ENCODE data around the gene KIAA0319L.
"Not testable (repeated sequence)": the region's sequence is repeated elsewhere in the genome, so short reads cannot be mapped to it uniquely, and the experiment has no call there.

KIAA0319L gene

DNA sequence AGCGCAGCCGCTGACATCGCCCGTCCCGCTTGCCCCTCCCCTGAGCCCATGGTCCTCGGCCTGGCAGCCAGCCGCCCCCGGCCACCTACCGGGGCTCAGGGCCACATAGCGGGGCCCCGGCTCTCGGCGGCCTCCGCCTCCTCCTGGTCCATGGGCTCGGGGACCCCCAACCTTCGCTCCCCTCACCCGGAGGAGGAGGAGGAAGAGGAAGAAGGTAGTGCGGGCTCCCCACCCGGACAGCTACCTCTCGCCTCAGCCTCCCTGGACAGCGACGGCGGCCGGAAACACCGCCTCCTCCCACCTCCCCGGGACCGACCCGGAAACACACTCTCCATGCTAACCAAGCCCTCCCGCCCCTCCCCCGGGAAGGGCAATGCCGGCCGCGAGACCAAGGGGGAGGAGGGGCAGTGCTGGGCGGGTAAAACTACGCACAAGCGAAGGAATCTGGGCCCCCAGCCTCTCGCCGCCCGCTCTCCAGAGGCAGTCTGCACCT, at the start of gene KIAA0319L:
TSS of gene KIAA0319L (minus strand) at position 286 of the 493 bp plus-strand sequence. CDS start 2,912 bp downstream, outside the sequence.
- DNase-seq (ENCODE audit: low spot score) = peak; percentile 90

DNA sequence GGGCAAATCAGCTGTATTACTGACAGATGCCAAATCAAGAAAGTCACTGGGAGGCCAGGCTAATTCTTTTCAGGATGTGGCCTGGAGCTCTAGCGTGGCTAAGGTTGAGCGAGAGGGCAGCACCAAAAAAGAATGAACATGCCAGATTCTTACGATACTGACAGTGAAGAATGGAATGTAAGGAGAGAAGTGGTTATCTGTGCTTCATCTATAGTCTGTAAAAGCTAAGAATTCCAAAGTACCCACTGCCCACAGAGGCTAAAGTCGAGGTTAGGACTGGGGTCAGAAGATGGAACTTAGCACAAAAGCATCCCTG, 48.6 kb upstream of the KIAA0319L start:
- DNase-seq (ENCODE audit: low spot score) = no peak

DNA sequence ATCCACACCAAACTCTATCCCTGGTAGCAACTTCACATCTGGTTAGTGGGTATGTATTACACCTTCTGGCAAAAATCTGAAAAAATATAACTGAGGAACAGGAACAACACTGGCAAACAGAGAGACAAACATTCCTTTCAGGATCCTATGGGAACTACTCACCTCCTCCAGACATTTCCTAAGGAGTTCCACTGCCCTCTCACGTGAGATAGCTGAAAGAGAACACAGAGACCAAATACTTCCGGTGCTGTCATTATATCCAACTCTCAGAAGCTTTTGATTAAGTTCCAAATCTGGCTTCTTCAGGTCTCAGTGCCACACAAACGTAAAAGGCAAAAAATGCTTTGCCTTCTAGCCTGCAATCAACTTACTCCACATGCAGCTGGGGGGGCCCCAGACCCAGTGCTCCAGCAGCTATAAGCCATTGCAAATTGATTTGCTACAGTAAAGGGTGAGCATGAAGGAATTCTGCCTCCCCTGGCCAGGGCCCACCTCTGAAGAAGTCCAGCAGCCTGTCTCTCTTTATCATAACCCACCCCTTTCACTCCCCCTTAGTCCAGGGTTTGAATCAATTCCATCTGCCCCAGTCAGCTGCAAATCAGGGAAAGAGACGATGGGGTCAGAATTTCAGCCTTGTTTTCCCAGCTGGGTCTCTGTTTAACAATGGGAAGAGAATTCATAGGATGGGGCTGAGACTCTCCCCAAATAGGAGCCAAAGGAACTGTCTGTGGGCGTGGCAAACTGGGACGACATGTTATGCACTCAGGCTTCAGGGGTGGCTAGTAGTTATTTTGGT, 48.1 kb upstream of the KIAA0319L start:
- DNase-seq (ENCODE audit: low spot score) = no peak

DNA sequence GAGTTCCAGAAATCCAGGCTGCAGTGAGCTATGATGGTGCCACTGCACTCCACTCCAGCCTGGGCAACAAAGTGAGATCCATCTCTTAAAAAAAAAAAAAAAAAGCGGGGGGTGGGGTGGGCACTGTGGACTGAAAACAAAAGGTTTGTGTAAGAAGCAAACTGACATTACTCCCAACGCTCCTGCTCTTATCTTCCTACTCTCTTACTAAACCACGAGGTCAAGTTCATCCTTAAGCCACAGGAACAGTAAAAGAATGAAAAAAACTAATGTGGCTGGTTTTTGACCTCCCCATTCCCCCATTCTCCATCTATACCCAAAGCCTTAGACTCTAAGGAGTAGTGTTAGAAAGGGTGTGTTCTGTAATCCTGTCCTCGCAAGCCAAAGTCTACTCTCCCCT, 46.7 kb upstream of the KIAA0319L start:
- no peak for DNase-seq (ENCODE audit: low spot score)

DNA sequence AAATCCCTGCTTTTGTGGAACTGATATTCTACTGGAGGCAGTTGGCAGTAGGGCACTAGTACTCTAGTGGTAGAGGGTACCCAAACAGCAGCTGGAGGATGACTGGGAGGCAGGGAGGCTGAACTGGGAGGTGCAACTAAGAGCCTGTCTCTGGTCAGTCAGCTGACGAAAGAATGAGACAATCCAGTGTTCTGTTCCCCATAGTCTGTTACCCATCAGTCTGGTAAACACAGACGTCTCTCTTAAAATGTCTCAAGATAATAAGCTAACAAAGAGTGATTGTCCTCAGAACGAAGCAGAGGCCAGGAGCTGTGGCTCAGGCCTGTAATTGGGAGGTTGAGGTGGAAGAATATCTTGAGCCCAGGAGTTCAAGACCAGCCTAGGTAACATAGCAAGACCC, 46.3 kb upstream of the KIAA0319L start:
- DNase-seq (ENCODE audit: low spot score) = peak; percentile 77

DNA sequence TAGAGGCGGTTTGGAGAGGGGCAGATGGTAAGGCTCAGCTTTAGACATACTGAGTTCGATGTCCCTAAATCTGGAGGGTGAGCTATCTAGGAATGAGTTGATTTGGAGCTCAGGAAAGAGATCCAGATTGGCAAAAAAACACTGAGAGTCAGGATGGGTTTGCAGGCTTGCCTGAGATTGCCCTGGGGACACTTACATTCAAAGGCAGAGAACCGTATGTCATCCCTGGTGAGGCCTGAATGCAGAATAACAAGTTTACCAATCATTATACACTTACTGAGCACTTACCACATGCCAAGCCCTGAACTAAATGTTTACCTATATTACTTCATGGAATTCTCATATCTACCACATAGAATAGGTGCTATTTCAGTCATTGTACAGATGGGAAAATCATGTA, 43.4 kb upstream of the KIAA0319L start:
- DNase-seq (ENCODE audit: low spot score) = no peak

DNA sequence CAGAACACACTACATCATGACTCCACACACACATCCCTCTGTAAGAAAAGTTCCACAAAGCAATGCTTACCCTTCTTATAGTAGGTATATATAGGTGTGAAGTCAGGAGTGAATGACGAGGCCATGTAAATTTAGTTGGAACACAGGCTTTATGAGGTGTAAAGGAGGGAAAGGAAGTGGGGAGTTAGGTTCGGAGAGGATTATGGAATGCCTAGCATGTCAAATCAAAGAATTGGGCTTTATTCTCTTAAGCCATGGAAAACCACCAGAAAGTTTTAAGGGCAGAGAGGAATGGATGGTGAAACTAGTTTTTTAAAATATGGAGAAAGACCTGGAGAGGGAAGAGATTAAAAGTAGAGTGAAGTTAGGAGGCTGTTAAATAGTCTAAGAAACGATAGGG, 42.2 kb upstream of the KIAA0319L start:
- DNase-seq (ENCODE audit: low spot score) = no peak

DNA sequence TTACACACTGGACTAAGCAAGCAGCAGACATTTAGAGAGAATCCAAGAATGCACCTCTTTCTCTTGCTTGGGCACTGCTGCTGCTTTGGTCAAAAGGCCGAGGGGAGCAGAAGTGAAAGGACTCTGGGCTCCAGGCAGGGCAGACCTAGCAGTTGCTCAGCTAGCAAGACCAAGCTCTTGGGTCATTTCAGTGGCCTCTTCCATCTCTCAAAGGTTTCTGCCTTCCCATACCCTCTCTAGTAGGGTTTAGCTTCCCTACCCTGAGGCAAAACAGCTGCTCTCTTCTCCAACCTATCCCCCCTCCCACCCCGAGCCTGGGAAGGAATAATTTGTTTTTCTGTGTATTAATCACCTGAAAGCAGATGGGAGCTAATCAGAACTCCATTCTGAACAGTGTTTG, 41.7 kb upstream of the KIAA0319L start:
- no peak for DNase-seq (ENCODE audit: low spot score)

DNA sequence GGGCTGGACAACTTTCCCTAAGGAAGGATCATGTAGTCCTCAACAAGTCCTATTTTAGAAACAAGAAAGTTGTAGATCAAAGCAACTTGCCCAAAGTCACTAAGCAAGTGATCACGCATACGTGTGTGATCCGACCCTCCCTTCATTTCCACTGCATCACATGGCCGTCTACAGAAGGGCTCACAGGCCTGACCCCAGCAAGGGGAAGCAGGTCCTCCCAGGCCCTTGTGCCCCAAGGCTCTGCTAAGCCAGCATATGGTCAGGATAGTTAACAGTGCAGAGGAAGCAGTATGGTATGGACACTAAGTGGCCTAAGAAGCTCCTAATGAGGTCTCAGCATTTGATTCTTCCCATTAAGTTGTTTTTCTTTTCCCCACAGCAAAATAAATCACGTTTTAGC, 40.7 kb upstream of the KIAA0319L start:
- no peak for DNase-seq (ENCODE audit: low spot score)

DNA sequence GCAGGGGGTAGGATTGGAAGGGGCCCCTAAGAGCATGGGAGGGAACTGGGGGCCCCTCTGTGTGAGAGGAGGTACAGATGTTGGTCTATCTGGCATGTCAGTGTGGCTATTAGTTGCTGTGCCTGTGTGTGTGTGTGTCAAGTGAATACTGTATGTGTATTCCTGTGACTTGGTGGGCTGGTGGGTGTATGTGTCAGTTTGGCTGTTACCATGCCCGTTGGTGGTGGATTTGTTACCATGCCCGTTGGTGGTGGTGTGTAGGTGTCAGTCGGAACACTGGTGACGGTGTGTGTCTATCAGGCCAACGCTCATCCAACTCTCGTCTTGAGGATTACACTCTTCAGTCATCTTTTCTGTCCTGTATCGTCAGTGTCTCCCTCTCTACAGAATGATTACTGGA, 38.5 kb upstream of the KIAA0319L start:
- no peak for DNase-seq (ENCODE audit: low spot score)

DNA sequence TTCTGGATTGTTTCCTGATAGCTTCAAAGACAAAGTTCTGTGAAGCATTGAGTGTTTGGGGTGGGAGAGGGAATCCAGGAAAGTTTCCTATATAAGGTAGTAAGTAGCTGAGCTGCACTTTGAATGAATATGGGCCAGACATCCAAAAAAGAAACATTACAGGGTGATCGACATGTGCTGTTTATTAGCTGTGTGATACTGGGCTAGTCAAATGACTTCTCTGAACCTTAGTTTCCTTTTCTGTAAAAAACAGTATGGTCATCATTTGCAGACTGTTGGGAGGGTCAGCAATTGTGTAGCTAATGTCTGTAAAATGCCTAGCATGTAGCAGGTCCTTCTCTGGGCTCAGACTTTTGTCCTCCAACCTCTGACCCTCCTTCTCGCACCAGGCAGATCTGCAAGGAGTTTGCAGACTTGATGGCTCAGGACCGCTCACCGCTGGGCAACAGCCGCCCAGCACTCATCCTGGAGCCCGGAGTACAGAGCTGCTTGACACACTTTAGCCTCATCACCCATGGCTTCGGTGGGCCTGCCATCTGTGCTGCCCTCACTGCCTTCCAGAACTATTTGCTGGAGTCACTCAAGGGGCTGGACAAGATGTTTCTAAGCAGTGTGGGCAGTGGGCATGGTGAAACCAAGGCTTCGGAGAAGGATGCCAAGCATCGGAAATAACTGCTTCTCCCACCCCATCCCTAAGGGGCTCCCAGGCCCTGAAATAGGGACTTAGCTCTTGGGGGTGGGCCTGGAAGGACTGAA, 37.0 kb upstream of the KIAA0319L start:
- no peak for DNase-seq (ENCODE audit: low spot score)

DNA sequence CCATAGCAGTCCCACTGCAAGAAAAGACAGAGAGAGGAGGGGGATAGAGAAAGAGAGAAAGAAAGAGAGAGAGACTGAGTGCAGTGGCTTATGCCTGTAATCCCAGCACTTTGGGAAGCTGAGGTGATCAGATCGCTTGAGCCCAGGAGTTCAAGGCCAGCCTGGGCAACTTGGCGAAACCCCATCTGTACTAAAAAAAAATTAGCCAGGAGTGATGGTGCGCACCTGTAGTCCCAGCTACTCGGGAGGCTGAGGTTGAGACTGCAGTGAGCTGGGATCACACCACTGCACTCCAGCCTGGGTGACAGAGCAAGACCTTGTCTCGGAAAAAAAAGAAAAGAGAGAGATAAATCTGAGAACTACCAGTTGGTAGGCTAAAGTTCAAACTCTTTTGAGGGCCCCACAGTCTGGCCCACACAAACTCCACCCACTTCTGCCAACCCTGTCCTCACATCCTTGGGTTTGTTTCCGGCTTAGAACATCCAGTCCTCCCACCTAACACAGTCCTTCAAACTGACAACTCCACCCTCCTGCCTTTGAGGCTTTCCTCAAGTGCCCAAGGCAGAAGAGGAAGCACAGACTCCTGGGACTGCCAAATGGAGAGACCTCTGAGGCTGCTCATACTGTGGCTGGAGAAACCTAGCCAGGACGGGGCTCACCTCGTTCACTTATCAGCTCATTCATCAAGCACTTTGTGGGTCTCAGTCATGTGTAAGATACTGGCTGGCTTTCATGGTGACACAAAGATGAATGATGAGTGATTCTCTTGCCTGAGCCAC, 36.0 kb upstream of the KIAA0319L start:
- no peak for DNase-seq (ENCODE audit: low spot score)

DNA sequence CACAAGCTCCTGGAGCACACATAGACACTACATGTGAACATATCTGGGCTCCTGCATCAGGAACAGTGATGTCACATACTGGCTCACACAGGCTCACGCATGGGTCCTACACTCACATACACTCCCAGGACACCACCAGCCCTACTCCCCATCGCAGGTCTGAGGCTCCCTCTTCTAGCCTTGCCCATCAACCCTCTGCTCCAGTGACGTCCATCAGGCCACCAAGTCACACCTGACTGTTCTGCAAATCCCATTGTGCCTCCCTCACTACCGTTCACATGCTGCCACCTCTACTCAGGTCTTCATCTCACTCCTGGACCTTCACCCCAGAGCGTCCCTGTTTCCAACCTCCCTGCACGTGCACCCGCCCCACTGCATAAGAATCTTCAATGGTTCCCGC, 34.0 kb upstream of the KIAA0319L start:
- no peak for DNase-seq (ENCODE audit: low spot score)

DNA sequence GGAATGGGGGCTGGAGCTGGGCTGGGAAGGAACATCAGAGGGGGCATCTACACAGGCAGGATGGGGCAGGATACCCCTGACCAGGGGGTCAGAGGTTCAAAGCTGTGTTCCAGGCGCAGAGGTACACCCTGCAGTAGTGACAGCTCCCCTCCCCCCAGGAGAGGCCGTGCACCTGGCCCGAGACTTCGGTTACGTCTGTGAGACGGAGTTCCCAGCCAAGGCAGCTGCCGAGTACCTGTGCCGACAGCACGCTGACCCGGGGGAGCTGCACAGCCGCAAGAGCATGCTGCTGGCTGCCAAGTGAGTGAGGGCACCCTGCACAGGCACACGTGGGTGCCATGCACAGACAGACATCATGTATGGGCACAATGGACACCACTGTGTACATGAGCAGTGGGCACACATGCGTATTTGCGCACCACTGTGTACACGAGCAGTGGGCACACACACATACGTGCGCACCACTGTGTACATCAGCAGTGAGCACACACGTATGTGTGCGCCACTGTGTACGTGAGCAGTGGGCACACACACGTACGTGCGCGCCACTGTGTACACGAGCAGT, 33.4 kb upstream of the KIAA0319L start:
- no peak for DNase-seq (ENCODE audit: low spot score)

DNA sequence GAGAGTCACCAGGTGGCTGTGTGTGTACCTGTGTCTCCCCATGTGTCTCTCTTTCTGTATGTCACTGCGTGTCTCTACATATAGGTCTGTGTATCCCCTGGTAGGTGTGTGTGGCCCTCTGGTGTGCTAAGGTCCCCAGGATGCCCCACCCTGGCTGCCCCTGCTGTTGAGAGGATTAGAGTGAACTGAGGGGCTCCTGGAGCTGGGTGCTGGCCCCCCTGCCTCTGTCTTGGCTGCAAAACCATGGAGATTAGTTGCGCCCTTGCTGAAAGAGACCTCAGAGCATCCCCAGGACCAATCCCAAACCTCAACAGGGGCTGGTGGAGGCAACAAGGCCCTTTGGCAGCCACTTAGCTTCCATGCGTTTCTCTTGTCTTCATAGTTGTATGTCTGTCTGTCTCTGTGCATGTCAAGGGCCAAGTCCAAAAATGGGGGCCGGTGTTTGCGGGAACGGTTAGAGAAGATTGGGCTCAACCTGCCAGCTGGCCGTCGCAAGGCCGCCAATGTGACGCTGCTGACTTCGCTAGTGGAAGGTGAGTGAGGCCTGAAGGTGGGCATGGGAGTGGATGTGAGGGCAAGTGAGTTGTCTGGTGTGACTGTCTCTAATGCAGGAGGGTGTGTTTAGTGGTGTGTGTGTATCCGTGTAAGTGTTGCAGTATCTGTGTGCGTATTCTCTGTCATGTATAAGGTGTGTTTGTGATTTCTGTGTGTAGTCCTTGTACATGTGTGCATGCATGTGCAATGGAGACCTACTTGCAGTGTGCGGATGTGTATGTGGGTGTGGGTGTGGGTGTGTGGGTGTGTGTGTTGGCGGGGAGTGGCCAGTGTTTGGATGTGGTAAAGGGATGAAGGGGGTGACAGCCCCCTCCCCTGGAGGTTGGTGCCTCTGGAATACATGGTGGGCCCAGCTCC, 32.6 kb upstream of the KIAA0319L start:
- DNase-seq (ENCODE audit: low spot score) = no peak

DNA sequence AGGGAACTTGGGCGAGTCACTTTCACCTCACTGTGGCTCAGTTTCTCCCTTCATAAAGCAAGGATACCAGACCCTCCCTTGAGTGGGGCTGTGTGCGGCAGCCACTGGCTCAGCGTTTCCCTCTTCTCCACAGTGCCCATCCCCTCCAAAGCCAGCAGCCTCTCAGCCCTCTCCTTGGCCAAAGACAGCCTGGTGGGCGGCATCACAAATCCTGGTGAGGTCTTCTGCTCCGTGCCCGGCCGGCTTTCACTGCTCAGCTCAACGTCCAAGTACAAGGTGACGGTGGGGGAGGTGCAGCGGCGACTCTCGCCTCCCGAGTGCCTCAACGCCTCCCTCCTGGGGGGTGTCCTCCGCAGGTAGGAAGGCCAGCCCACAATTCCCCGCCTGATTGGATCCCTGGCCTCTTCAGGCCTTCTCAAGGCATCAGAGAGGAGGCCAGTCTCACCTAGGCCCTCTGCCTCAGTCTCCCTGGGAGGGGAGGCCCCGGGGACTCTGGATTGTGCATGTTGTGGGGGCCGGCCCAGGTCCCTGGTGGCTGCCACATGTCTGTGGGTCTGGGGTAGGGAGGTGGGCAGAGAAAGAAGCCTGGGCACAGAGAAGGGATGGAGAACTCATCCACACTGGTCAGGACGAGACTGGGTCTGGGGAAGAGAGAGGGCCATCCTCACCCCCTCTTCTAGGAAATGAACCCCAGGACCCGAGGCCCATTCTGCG, 31.2 kb upstream of the KIAA0319L start:
- DNase-seq (ENCODE audit: low spot score) = no peak

DNA sequence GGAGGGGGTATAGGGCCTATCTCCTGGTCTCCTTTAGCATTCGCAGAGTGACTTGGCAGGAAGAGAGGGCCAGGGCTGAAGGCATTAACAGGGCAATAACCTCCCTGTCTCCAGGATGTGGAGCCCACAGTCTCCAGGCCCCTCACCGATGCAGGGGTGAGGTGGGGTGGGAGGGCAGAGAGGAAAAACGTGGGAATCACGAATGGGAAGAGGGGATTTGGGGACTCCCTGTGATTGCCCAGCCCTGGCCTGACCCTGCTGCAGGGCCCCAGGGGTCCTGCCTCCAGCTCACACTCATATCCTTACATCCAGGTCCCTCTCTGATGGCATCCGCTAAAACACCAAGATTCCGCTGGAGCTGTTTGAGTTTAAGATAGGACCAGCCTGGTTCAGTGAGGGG, 30.5 kb upstream of the KIAA0319L start:
- no peak for DNase-seq (ENCODE audit: low spot score)

DNA sequence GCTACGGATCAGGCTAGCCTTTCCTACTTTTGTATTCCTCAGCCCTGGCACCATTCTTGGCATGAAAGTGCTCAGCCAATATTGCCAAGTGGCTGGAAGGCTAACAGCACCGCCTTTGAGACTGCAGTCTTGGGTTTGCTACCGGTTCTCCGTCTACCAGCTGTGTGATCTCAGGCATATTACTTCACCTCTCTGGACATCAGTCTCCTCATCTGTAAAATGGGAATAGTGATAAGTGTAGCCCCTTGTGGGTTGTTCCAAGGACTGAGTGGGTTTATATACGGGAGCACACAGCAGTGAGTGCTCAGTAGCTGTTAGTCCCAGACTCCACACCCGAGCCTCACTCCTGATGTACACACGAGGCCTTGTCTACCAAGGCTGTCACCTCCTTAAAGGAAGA, 29.6 kb upstream of the KIAA0319L start:
- DNase-seq (ENCODE audit: low spot score) = no peak

DNA sequence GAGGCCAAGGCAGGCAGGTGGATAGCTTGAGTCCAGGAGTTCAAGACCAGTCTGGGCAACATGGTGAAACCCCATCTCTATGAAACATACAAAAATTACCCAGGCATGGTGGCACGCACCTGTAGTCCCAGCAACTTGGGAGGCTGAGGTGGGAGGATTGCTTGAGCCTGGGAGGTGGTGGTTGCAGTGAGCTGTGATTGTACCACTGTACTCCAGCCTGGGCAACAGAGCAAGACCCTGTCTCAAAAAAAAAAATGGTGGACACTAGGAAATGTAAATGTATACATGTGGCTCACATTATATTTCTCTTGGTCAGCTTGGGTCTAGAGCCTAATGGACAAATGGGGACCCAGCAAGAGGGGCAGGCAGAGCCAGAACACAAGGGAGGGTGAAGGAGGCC, 28.6 kb upstream of the KIAA0319L start:
- not testable (repeated sequence) for DNase-seq (ENCODE audit: low spot score)

DNA sequence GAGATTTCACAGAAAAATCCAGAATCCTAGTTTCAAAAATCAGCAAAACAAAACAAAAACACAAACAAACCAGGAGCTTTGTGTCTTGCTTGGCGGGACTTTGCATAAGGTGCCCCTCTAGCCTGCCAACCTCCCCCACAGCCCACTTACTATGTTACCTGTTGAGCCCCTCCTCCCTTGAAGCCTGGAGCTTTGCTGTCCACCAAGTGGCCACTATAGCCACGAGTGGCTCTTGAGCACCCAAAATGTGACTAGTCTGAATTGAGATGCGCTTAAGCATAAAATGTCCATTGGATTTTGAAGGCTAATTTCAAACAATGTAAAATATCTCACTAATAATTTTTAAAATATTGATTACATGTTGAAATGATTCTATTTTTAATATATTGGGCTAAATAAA, 28.1 kb upstream of the KIAA0319L start:
- no peak for DNase-seq (ENCODE audit: low spot score)

DNA sequence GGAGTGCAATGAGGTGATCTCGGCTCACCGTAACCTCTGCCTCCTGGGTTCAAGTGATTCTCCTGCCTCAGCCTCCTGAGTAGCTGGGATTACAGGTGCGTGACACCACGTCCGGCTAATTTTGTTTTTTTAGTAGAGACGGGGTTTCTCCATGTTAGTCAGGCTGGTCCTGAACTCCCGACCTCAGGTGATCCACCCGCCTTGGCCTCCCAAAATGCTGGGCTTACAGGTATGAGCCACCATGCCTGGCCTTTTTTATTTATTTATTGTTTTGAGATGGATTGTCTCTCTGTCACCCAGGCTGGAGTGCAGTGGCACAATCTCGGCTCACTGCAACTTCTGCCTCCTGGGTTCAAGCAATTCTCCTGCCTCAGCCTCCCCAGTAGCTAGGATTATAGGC, 24.4 kb upstream of the KIAA0319L start:
- DNase-seq (ENCODE audit: low spot score) = not testable (repeated sequence)
